ENCODE measurements around the gene KMT2D. TPM values are rescaled to one million over a fixed set of nuclear protein-coding genes. Genes with fewer than 3 reads are reported as not detected.

The KMT2D gene
- total RNA-seq, 2 experiments from 2014 or later = 82.3 to 87.8 TPM

- CTCF ChIA-PET = interaction anchor here (0.6 to 5.2 kb wide), 22 partner anchors 10 to 167 kb away, joined by 3 to 63 read pairs (median 4); partner anchors contain the start of genes ARF3, DDN, DDX23 and RHEBL1
- peaks cover 43% of the 10 kb centered on the region for H3K4me1 Mint-ChIP-seq
- no peaks in the 10 kb centered on the region for H3K27me3 Mint-ChIP-seq
- H3K9me3 Mint-ChIP-seq = no peaks in the 10 kb centered on the region
- peak overlapping the region; percentile 98 for H3K27ac Mint-ChIP-seq
- DNase-seq = peak; percentile 54
- peak overlapping the region; percentile 90 for H3K4me3 Mint-ChIP-seq
- POLR2A ChIA-PET = interaction anchor here (0.8 to 3.1 kb wide), 16 partner anchors 11 to 169 kb away, joined by 3 to 24 read pairs (median 5); partner anchors contain the start of genes ARF3, DDX23, RHEBL1 and TUBA1A
- peaks cover 58% of the 10 kb centered on the region for H3K36me3 Mint-ChIP-seq (ENCODE audit: low read depth)
Measured at GRCh38 chr12:49019443-49020324, 40.9 kb downstream of the KMT2D start.

GRCh38 chr12:49019120-49019430, 41.5 kb downstream of the KMT2D start:
- no peaks in the 10 kb centered on the region for H3K9me3 Mint-ChIP-seq
- H3K4me3 Mint-ChIP-seq = peak overlapping the region; percentile 90
- ChIA-PET POLR2A (interaction anchor here (1.2 to 3.1 kb wide), 13 partner anchors 12 to 169 kb away, joined by 3 to 24 read pairs (median 6); partner anchors contain the start of genes ARF3, DDX23, RHEBL1 and TUBA1A), CTCF (interaction anchor here (0.9 to 5.2 kb wide), 16 partner anchors 10 to 166 kb away, joined by 3 to 63 read pairs (median 6); partner anchors contain the start of genes ARF3, DDN, DDX23 and RHEBL1)
- no peak for DNase-seq
- no peaks in the 10 kb centered on the region for H3K27me3 Mint-ChIP-seq
- H3K27ac Mint-ChIP-seq = peak overlapping the region; percentile 98
- peaks cover 52% of the 10 kb centered on the region for H3K36me3 Mint-ChIP-seq (ENCODE audit: low read depth)
- peaks cover 46% of the 10 kb centered on the region for H3K4me1 Mint-ChIP-seq

GRCh38 chr12:49018261-49019119, 42.1 kb downstream of the KMT2D start, which contains the start of gene PRKAG1:
PRKAG1 (minus strand) TSS chr12:49018776; CDS start chr12:49018740, 36 bp downstream.
- peak within 1 kb of the TSS; percentile 98 for H3K27ac Mint-ChIP-seq
- ChIA-PET CTCF (interaction anchor here (0.5 to 8.4 kb wide), 13 partner anchors 9 to 166 kb away, joined by 3 to 116 read pairs (median 6); partner anchors contain the start of genes DDN, DDX23, RHEBL1 and TUBA1B), POLR2A (interaction anchor here (1.0 to 7.5 kb wide), 17 partner anchors 9 to 349 kb away, joined by 3 to 96 read pairs (median 5); partner anchors contain the start of genes ARF3, DDN, DDX23 and RHEBL1)
- H3K4me3 Mint-ChIP-seq = peak within 1 kb of the TSS; percentile 90
- no peaks in the 10 kb centered on the region for H3K27me3 Mint-ChIP-seq
- DNase-seq = peak; percentile 97
- H3K9me3 Mint-ChIP-seq = no peaks in the 10 kb centered on the region
- H3K36me3 Mint-ChIP-seq (ENCODE audit: low read depth) = peaks cover 51% of the 10 kb centered on the region
- peaks cover 46% of the 10 kb centered on the region for H3K4me1 Mint-ChIP-seq

GRCh38 chr12:49017891-49018260, 42.7 kb downstream of the KMT2D start:
- POLR2A ChIA-PET = interaction anchor here (1.0 to 7.5 kb wide), 14 partner anchors 8 to 349 kb away, joined by 3 to 96 read pairs (median 5); partner anchors contain the start of genes DDN, RHEBL1, SPATS2 and TUBA1B
- CTCF ChIA-PET = interaction anchor here (0.5 to 8.4 kb wide), 6 partner anchors 12 to 113 kb away, joined by 3 to 116 read pairs (median 5); partner anchors contain the start of genes DDN and TUBA1B
- peaks cover 51% of the 10 kb centered on the region for H3K36me3 Mint-ChIP-seq (ENCODE audit: low read depth)
- no peaks in the 10 kb centered on the region for H3K9me3 Mint-ChIP-seq
- peak; percentile 49 for DNase-seq
- H3K4me3 Mint-ChIP-seq = peak overlapping the region; percentile 90
- H3K27me3 Mint-ChIP-seq = no peaks in the 10 kb centered on the region
- H3K27ac Mint-ChIP-seq = peak overlapping the region; percentile 98
- peaks cover 46% of the 10 kb centered on the region for H3K4me1 Mint-ChIP-seq

GRCh38 chr12:49015196-49015595, 45.4 kb downstream of the KMT2D start:
- no peak for DNase-seq
- no peak overlapping the region for H3K4me3 Mint-ChIP-seq
- H3K36me3 Mint-ChIP-seq (ENCODE audit: low read depth) = peaks cover 44% of the 10 kb centered on the region
- ChIA-PET CTCF (interaction anchor here (1.0 to 8.4 kb wide), 4 partner anchors 16 to 37 kb away, joined by 4 to 116 read pairs (median 24); partner anchors contain the start of genes DDN and WNT1), POLR2A (interaction anchor here (1.0 to 7.5 kb wide), 5 partner anchors 15 to 173 kb away, joined by 3 to 96 read pairs (median 4); partner anchors contain the start of genes DDN, DDX23 and TUBA1B)
- peaks cover 46% of the 10 kb centered on the region for H3K4me1 Mint-ChIP-seq
- H3K27me3 Mint-ChIP-seq = no peaks in the 10 kb centered on the region
- no peaks in the 10 kb centered on the region for H3K9me3 Mint-ChIP-seq
- H3K27ac Mint-ChIP-seq = no peak overlapping the region

- Mint-ChIP-seq H3K27ac (no peak overlapping the region), H3K9me3 (no peaks in the 10 kb centered on the region), H3K27me3 (no peaks in the 10 kb centered on the region), H3K4me3 (no peak overlapping the region), H3K4me1 (peaks cover 41% of the 10 kb centered on the region), H3K36me3 (ENCODE audit: low read depth) (peaks cover 43% of the 10 kb centered on the region)
- CTCF ChIA-PET = interaction anchor here (1.1 to 8.4 kb wide), 5 partner anchors 9 to 96 kb away, joined by 3 to 116 read pairs (median 7); partner anchors contain the start of genes DDN and LMBR1L
- DNase-seq = no peak
- POLR2A ChIA-PET = interaction anchor here (1.6 to 7.5 kb wide), 3 partner anchors 14 to 173 kb away, joined by 4 to 96 read pairs (median 4); partner anchors contain the start of genes DDN and DDX23
Measured at GRCh38 chr12:49014547-49014946, 46.0 kb downstream of the KMT2D start.

GRCh38 chr12:49013428-49013827, 47.2 kb downstream of the KMT2D start:
- H3K27ac Mint-ChIP-seq = no peak overlapping the region
- CTCF ChIA-PET = interaction anchor here (1.2 to 8.4 kb wide), 6 partner anchors 8 to 85 kb away, joined by 3 to 116 read pairs (median 6); partner anchors contain the start of gene DDN
- POLR2A ChIA-PET = interaction anchor here (1.6 to 7.5 kb wide), 2 partner anchors 13 to 117 kb away, joined by 5 to 96 read pairs; partner anchors contain the start of genes DDN and TUBA1B
- H3K9me3 Mint-ChIP-seq = no peaks in the 10 kb centered on the region
- H3K4me3 Mint-ChIP-seq = no peak overlapping the region
- H3K36me3 Mint-ChIP-seq (ENCODE audit: low read depth) = peaks cover 43% of the 10 kb centered on the region
- H3K4me1 Mint-ChIP-seq = peaks cover 33% of the 10 kb centered on the region
- DNase-seq = no peak
- H3K27me3 Mint-ChIP-seq = no peaks in the 10 kb centered on the region

GRCh38 chr12:49012739-49013138, 47.9 kb downstream of the KMT2D start:
- no peaks in the 10 kb centered on the region for H3K9me3 Mint-ChIP-seq
- no peak for DNase-seq
- ChIA-PET POLR2A (interaction anchor here (1.6 to 7.5 kb wide), 2 partner anchors 12 to 118 kb away, joined by 5 to 96 read pairs; partner anchors contain the start of genes DDN and TUBA1B), CTCF (interaction anchor here (1.4 to 8.4 kb wide), 3 partner anchors 14 to 31 kb away, joined by 4 to 116 read pairs (median 40); partner anchors contain the start of gene DDN)
- peaks cover 30% of the 10 kb centered on the region for H3K4me1 Mint-ChIP-seq
- H3K4me3 Mint-ChIP-seq = no peak overlapping the region
- peaks cover 42% of the 10 kb centered on the region for H3K36me3 Mint-ChIP-seq (ENCODE audit: low read depth)
- no peaks in the 10 kb centered on the region for H3K27me3 Mint-ChIP-seq
- H3K27ac Mint-ChIP-seq = no peak overlapping the region

Other genes starting within 250 kb of the KMT2D start
- gene CACNB3, start 242.3 kb downstream of the KMT2D start, total RNA-seq = 10 to 100 TPM; 32.8 to 34.2 TPM
- 100 to 1,000 TPM; 117 to 127 TPM for gene DDX23, start 208.6 kb downstream of the KMT2D start, total RNA-seq
- gene RND1, start 194.9 kb downstream of the KMT2D start, total RNA-seq = 1 to 10 TPM; 2.6 to 3.0 TPM
- gene FKBP11, start 135.3 kb downstream of the KMT2D start, total RNA-seq = 10 to 100 TPM; 73.4 to 78.7 TPM
- 100 to 1,000 TPM; 114 to 122 TPM for gene ARF3, start 103.3 kb downstream of the KMT2D start, total RNA-seq
- gene WNT10B, start 89.1 kb downstream of the KMT2D start, total RNA-seq = 1 to 10 TPM; 4.1 to 4.2 TPM
- gene WNT1, start 82.5 kb downstream of the KMT2D start, total RNA-seq = under 1 TPM; 0.33 to 0.73 TPM
- gene DDN, start 61.4 kb downstream of the KMT2D start, total RNA-seq = under 1 TPM; 0.23 TPM
- 10 to 100 TPM; 65.9 to 70.2 TPM for gene PRKAG1, start 42.0 kb downstream of the KMT2D start, total RNA-seq
- 10 to 100 TPM; 14.8 to 15.8 TPM for gene RHEBL1, start 9.2 kb upstream of the KMT2D start, total RNA-seq
- under 1 TPM; 0.08 to 0.20 TPM for gene DHH, start 34.0 kb upstream of the KMT2D start, total RNA-seq
- gene LMBR1L, start 50.1 kb upstream of the KMT2D start, total RNA-seq = 10 to 100 TPM; 82.8 to 85.3 TPM
- gene TUBA1B, start 70.6 kb upstream of the KMT2D start, total RNA-seq = 1,000 to 10,000 TPM; 1,691 to 1,705 TPM
- gene TUBA1A, start 128.3 kb upstream of the KMT2D start, total RNA-seq = 100 to 1,000 TPM; 106 to 109 TPM
- gene TUBA1C, start 204.3 kb upstream of the KMT2D start, total RNA-seq = 100 to 1,000 TPM; 250 to 262 TPM
- gene PRPH, start 234.4 kb upstream of the KMT2D start, total RNA-seq = under 1 TPM in 1 of 2 experiments, not detected in 1; 0.38 TPM